GM12891 (cell line): ENCODE results near the gene THAP7.

Experiments used
- PAX5 ChIP-seq: IDR thresholded peaks from 2 replicates; pipeline ENCODE4 v1.6.1; 2011; ENCODE audit warnings: low read length, moderate library complexity, mild to moderate bottlenecking; ENCODE audit not compliant: insufficient read depth, severe bottlenecking
- POLR2A ChIP-seq: IDR thresholded peaks from 2 replicates; pipeline ENCODE4 v1.6.1; 2011; ENCODE audit warnings: low read depth, low read length, control low read depth
- POLR2AphosphoS5 ChIP-seq: IDR thresholded peaks from 2 replicates; pipeline ENCODE4 v1.6.1; 2011; ENCODE audit warnings: low read depth, low read length, control low read depth
- POU2F2 ChIP-seq: IDR thresholded peaks from 2 replicates; pipeline ENCODE4 v1.6.1; 2011; ENCODE audit warnings: low read depth, mild to moderate bottlenecking, control low read depth, low read length, moderate library complexity
- SPI1 ChIP-seq: IDR thresholded peaks from 2 replicates; pipeline ENCODE4 v1.6.1; 2011; ENCODE audit warnings: low read depth, low read length, control low read depth
- TAF1 ChIP-seq: IDR thresholded peaks from 2 replicates; pipeline ENCODE4 v1.6.1; 2011; ENCODE audit warnings: low read depth, low read length, control low read depth

DNA sequence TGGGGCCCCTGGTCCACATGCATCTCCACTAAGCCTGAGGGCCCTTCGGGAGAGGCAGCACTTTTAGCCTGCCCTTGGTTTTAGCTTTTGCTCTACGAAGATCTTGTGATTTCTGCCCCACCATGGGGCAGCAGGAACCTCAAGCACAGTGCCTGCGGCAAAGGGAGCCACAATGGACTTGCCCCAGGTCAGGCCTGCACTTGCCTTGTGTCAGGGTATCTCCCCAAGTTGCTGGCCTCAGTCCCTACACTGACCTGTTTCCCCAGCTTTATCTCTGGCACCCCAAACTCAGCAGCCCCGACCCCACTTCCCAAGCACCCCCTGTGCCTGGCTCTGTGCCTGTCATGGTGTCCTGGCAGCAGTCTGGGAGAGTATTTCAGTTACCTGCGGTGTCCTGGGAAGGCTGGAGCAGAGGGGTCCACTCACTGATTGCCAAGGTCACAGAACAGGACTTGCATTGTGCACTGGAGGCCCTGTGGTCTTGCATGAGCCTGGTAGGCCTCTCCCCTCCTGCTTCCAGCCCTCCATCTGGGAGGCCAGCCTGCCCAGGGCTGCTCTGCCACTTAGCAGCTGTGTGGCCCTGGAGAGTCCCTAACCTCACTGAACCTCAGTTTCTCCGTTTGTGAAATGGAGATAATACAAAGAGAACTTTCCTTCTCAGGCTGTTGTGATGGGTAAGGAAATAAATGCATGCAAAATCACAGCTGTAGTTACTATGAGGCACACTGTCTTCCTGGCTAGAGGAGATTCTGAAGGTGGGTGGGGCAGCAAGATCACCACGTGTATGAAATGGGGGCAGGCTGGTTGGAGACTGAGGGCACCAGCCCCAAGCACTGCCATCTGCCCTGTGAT lies 38.5 kb downstream of the THAP7 start:
- TF ChIP-seq POLR2AphosphoS5 (no peak), POU2F2 (no peak), POLR2A (no peak), SPI1 (no peak), TAF1 (no peak), PAX5 (no peak)
